Smooth muscle cell (in vitro differentiated cells): ENCODE data around the gene NRSN2. TPM values are rescaled to one million over a fixed set of nuclear protein-coding genes. Genes with fewer than 3 reads are reported as not detected.
"Not testable (repeated sequence)": the region's sequence is repeated elsewhere in the genome, so short reads cannot be mapped to it uniquely, and the experiment has no call there.

ENCODE experiments used
- DNase-seq: peaks from one replicate; lab custom pipeline; 2025; ENCODE audit not compliant: unreplicated experiment; lab: John Stamatoyannopoulos, UW
- H2AFZ ChIP-seq: fragments of 200-600 bp; sonication (generic); 2 replicates; pipeline ENCODE4 v1.6.0; 2016; ENCODE audit warnings: antibody characterized with exemption, low read depth, mild to moderate bottlenecking
- H3F3A ChIP-seq: fragments of 200-600 bp; sonication (generic); 2 replicates; pipeline ENCODE4 v1.6.0; 2017; ENCODE audit warnings: antibody characterized with exemption, low read depth
- H3K27ac ChIP-seq: fragments of 200-600 bp; sonication (generic); 2 replicates; pipeline ENCODE4 v1.5.1; 2016; ENCODE audit warnings: low read depth, mild to moderate bottlenecking
- H3K27me3 ChIP-seq: fragments of 200-600 bp; sonication (generic); 2 replicates; pipeline ENCODE4 v1.6.1; 2016; ENCODE audit warnings: low read depth, mild to moderate bottlenecking
- H3K36me3 ChIP-seq: fragments of 200-600 bp; sonication (generic); 2 replicates; pipeline ENCODE4 v1.5.1; 2016; ENCODE audit warnings: low read depth
- H3K4me1 ChIP-seq: fragments of 200-600 bp; sonication (generic); 2 replicates; pipeline ENCODE4 v1.5.1; 2016; ENCODE audit warnings: low read depth
- H3K4me2 ChIP-seq: fragments of 200-600 bp; sonication (generic); 2 replicates; pipeline ENCODE4 v1.6.0; 2016; ENCODE audit warnings: mild to moderate bottlenecking
- H3K4me3 ChIP-seq: fragments of 200-600 bp; sonication (generic); 2 replicates; pipeline ENCODE4 v1.5.1; 2016; ENCODE audit warnings: mild to moderate bottlenecking
- H3K79me2 ChIP-seq: fragments of 200-600 bp; sonication (generic); 2 replicates; pipeline ENCODE4 v1.6.0; 2016; ENCODE audit warnings: low read depth, mild to moderate bottlenecking
- H3K9ac ChIP-seq: fragments of 200-600 bp; sonication (generic); 2 replicates; pipeline ENCODE4 v1.6.0; 2016; ENCODE audit warnings: low read depth
- H3K9me3 ChIP-seq: fragments of 200-600 bp; sonication (generic); replicated peaks from 2 replicates; pipeline ENCODE4 v1.5.1; 2016; ENCODE audit warnings: low read depth
- H4K20me1 ChIP-seq: fragments of 200-600 bp; sonication (generic); 2 replicates; pipeline ENCODE4 v1.6.0; 2016; ENCODE audit warnings: low read depth
- CTCF ChIP-seq: fragments of 200-600 bp; sonication (generic); IDR thresholded peaks from 2 replicates; pipeline ENCODE4 v1.5.1; 2017; ENCODE audit warnings: borderline replicate concordance, mild to moderate bottlenecking, antibody characterized with exemption; ENCODE audit not compliant: insufficient read depth, poor library complexity, severe bottlenecking
- WGBS: methylation state at CpG from one replicate; pipeline ENCODE4 v1.1.7; 2016; ENCODE audit warnings: low lambda C conversion rate; 5-methylcytosine and 5-hydroxymethylcytosine counted together
- polyA plus RNA-seq: library from polyadenylated mRNA; unstranded; fragments of >200 nt; fragmentation: Nextera tagmentation; extraction: Ambion mirVana; gene quantifications from 2 replicates; pipeline ENCODE4 v1.2.1, GENCODE V29; 2016
- total RNA-seq: library from RNA; depleted of rRNA; stranded (reverse); fragments of >200 nt; gene quantifications from 2 replicates; pipeline ENCODE4 v1.2.3, GENCODE V29; 2014

Gene NRSN2
- total and polyA plus RNA-seq, 2 experiments from 2014 or later = 50.1 to 107 TPM

DNA sequence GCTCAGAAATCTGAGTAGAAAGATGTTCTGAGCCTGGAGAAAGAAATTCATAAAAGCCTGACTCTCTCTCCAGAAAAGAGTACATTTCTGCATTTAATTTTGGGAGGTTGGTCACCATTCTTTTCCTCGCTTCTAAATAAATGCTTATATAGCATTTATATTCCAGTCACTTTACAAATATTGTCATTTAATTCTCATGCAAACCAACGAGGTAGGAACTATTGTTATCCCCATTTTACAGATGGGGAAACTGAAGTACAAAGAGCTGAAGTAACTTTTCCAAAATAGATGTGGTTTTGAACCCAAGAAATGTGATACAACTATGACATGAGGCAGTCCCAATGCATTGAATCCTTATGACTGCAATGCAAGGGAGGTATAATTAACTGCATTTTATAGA, 29.2 kb downstream of the NRSN2 start:
- no peak overlapping the region for H2AFZ ChIP-seq
- H3K4me3 ChIP-seq = no peak overlapping the region
- H4K20me1 ChIP-seq = no peaks in the 10 kb centered on the region
- H3K79me2 ChIP-seq = no peaks in the 10 kb centered on the region
- no peak overlapping the region for H3K27ac ChIP-seq
- no peak for DNase-seq
- WGBS = 59% methylated on average over 2 of the region's 2 CpGs
- no peaks in the 10 kb centered on the region for H3K4me1 ChIP-seq
- peaks cover 12% of the 10 kb centered on the region for H3F3A ChIP-seq
- no peaks in the 10 kb centered on the region for H3K27me3 ChIP-seq
- TF ChIP-seq CTCF = no peak
- no peaks in the 10 kb centered on the region for H3K9me3 ChIP-seq
- no peak overlapping the region for H3K9ac ChIP-seq
- H3K36me3 ChIP-seq = no peaks in the 10 kb centered on the region
- H3K4me2 ChIP-seq = no peak overlapping the region

DNA sequence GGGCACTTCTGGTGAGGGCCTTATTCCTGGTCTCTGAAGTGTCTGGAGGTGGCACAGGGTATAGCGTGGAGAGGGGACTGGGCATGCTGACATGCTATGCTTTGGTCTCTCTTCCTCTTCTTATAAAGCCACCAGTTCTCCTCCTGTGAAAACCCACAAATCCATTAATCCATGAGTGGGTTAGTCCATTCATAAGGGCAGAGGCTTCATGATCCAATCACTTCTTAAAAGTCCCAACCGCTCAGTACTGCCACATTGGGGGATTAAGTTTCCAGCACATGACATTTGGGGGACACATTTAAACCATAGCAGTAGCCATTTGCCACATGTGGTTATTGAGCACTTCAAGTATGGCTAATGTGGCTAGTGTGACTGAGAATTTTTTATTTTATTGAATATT, 29.8 kb downstream of the NRSN2 start:
- H3K27me3 ChIP-seq = no peaks in the 10 kb centered on the region
- H3K4me1 ChIP-seq = no peaks in the 10 kb centered on the region
- no peak for DNase-seq
- no peak overlapping the region for H3K4me3 ChIP-seq
- TF ChIP-seq CTCF = no peak
- H2AFZ ChIP-seq = no peak overlapping the region
- H3K27ac ChIP-seq = no peak overlapping the region
- H4K20me1 ChIP-seq = no peaks in the 10 kb centered on the region
- H3F3A ChIP-seq = peaks cover 12% of the 10 kb centered on the region
- no peak overlapping the region for H3K4me2 ChIP-seq
- H3K36me3 ChIP-seq = no peaks in the 10 kb centered on the region
- H3K9me3 ChIP-seq = no peaks in the 10 kb centered on the region
- 36% methylated on average over 2 of the region's 2 CpGs for WGBS
- no peaks in the 10 kb centered on the region for H3K79me2 ChIP-seq
- no peak overlapping the region for H3K9ac ChIP-seq

- 94% methylated on average over 12 of the region's 12 CpGs for WGBS
- not testable (repeated sequence) for H3K27me3 ChIP-seq, H3K36me3 ChIP-seq, H3K9ac ChIP-seq, H3K27ac ChIP-seq, H3K4me3 ChIP-seq, H2AFZ ChIP-seq, H3K79me2 ChIP-seq, H3K9me3 ChIP-seq, H3K4me1 ChIP-seq, H3K4me2 ChIP-seq, DNase-seq, H4K20me1 ChIP-seq
- H3F3A ChIP-seq = peaks cover 18% of the 10 kb centered on the region
Measured at GRCh38 chr20:377578-377977, 30.7 kb downstream of the NRSN2 start.

DNA sequence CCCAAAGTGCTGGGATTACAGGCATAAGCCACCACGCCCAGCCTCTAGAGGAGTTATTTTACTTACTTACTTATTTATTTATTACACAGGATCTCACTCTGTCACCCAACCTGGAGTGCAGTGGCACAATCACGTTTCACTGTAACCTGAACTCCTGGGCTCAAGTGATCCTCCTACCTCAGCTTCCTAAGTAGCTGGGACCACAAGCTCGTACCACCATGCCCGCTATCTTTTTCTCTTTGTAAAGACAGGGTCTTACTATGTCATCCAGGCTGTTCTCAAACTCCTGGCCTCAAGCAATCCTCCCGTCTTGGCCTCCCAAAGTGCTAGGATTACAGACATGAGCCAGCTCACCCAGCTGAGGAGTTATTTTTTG, 32.0 kb downstream of the NRSN2 start:
- DNase-seq = no peak
- H3K9ac ChIP-seq = no peak overlapping the region
- no peaks in the 10 kb centered on the region for H3K4me1 ChIP-seq
- H3K79me2 ChIP-seq = peaks cover 7% of the 10 kb centered on the region
- no peak for TF ChIP-seq CTCF
- no peaks in the 10 kb centered on the region for H3K27me3 ChIP-seq
- no peak overlapping the region for H3K4me2 ChIP-seq
- H3K27ac ChIP-seq = no peak overlapping the region
- H2AFZ ChIP-seq = no peak overlapping the region
- no peak overlapping the region for H3K4me3 ChIP-seq
- H3K36me3 ChIP-seq = no peaks in the 10 kb centered on the region
- H3K9me3 ChIP-seq = no peaks in the 10 kb centered on the region
- peaks cover 20% of the 10 kb centered on the region for H3F3A ChIP-seq
- peaks cover 19% of the 10 kb centered on the region for H4K20me1 ChIP-seq
- 85% methylated on average over 5 of the region's 5 CpGs for WGBS
